Vagina (tissue), 2 donors: ENCODE results near the gene CD80. TPM values are rescaled to one million over a fixed set of nuclear protein-coding genes. Genes with fewer than 3 reads are reported as not detected.
A peak's percentile ranks its signal among the peaks of the same experiment; 100 is the strongest.

Source experiments
- DNase-seq, 2 donors: peaks; one replicate each; pipeline ENCODE4 v3.0.0-alpha.2; 2017; ENCODE audit errors: extremely low spot score in 2 of 2
- H3K27ac ChIP-seq: fragments of 200-600 bp; sonication (generic); one replicate; pipeline ENCODE4 v1.5.1; 2019
- H3K27me3 ChIP-seq: fragments of 200-600 bp; sonication (generic); one replicate; pipeline ENCODE4 v1.5.1; 2019
- H3K36me3 ChIP-seq, 2 donors: fragments of 200-600 bp; sonication (generic); one replicate each; pipeline ENCODE4 v1.5.1; 2017 to 2019
- H3K4me1 ChIP-seq: fragments of 200-600 bp; sonication (generic); one replicate; pipeline ENCODE4 v1.5.1; 2019
- H3K4me3 ChIP-seq, 2 donors: fragments of 200-600 bp; sonication (generic); 1 replicate in 1 of 2; 2 replicates in 1 of 2; pipeline ENCODE4 v1.5.1; 2016 to 2019
- H3K9me3 ChIP-seq: fragments of 200-600 bp; sonication (generic); one replicate; pipeline ENCODE4 v1.5.1; 2019
- POLR2A ChIP-seq, 2 donors: fragments of 450-650 bp; IDR thresholded peaks; one replicate each; pipeline ENCODE4 v1.6.1; 2017; ENCODE audit warnings: antibody characterized with exemption in 2 of 2, mild to moderate bottlenecking in 2 of 2, moderate library complexity in 2 of 2
- POLR2AphosphoS5 ChIP-seq, 2 donors: sonication (generic); formaldehyde crosslinking; IDR thresholded peaks; one replicate each; pipeline ENCODE4 v1.9.0; 2017; ENCODE audit warnings: antibody characterized with exemption in 2 of 2, mild to moderate bottlenecking in 2 of 2, low read depth in 1 of 2; ENCODE audit not compliant: insufficient read depth in 1 of 2
- intact Hi-C: fragments of 100-400 bp; cut with DNase I; formaldehyde crosslinking; loops from one replicate; pipeline ENCODE4 v1.15.1; 2023
- total RNA-seq: library from RNA; depleted of rRNA; stranded (reverse); fragments of >200 nt; gene quantifications from one replicate; pipeline ENCODE4 v1.2.3, GENCODE V29; 2016
- TF ChIP-seq, protein P1 (sequence below), 3 experiments: fragments of 450-650 bp in 2 of 3; fragments of 200-600 bp in 1 of 3; sonication (generic) in 1 of 3; IDR thresholded peaks; one replicate each; pipeline ENCODE4 v1.5.1; 2017 to 2019; ENCODE audit warnings: antibody characterized with exemption in 3 of 3, mild to moderate bottlenecking in 2 of 3, moderate library complexity in 2 of 3

The CD80 gene
- total RNA-seq, 1 donor from 2014 or later: not detected

DNA sequence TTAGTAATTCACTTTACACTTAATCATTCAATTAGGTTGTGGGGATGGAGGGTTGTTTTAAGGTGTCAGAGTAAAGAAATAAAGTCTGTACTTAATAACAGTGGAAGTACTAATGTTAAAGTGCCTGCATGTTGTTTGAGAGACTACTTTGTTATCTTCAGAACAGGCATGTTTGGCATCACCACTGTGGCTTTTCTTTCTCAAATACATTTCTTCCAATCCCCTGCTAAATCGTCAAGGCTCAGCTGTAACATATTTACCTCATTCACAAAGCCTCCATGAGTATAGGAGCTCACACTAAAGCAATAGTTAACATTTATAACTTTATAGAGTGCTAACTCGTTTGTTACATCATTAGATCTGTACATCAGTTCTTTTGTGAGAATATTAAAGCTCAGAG, 58.5 kb downstream of the CD80 start:
- Histone ChIP-seq H3K27me3 (no peaks in the 10 kb centered on the region), H3K36me3 (peaks cover 0 to 22% of the 10 kb centered on the region in 2 donors), H3K27ac (no peak overlapping the region), H3K4me3 (no peak overlapping the region), H3K4me1 (peaks cover 36% of the 10 kb centered on the region), H3K9me3 (no peaks in the 10 kb centered on the region)
- intact Hi-C loops: no loop called here
- TF ChIP-seq POLR2A (IDR thresholded peaks at IDR 0.05): no peak
- no peak for DNase-seq

GRCh38 chr3:119500265-119500664, 59.1 kb downstream of the CD80 start:
- no peaks in the 10 kb centered on the region for H3K27me3 ChIP-seq
- no peaks in the 10 kb centered on the region for H3K9me3 ChIP-seq
- H3K27ac ChIP-seq: no peak overlapping the region
- TF ChIP-seq POLR2AphosphoS5 (IDR thresholded peaks at IDR 0.05; ENCODE audit: insufficient read depth in 1 of 2, low read depth in 1 of 2) (no peak), POLR2A (IDR thresholded peaks at IDR 0.05) (no peak)
- TF ChIP-seq, protein P1, sequence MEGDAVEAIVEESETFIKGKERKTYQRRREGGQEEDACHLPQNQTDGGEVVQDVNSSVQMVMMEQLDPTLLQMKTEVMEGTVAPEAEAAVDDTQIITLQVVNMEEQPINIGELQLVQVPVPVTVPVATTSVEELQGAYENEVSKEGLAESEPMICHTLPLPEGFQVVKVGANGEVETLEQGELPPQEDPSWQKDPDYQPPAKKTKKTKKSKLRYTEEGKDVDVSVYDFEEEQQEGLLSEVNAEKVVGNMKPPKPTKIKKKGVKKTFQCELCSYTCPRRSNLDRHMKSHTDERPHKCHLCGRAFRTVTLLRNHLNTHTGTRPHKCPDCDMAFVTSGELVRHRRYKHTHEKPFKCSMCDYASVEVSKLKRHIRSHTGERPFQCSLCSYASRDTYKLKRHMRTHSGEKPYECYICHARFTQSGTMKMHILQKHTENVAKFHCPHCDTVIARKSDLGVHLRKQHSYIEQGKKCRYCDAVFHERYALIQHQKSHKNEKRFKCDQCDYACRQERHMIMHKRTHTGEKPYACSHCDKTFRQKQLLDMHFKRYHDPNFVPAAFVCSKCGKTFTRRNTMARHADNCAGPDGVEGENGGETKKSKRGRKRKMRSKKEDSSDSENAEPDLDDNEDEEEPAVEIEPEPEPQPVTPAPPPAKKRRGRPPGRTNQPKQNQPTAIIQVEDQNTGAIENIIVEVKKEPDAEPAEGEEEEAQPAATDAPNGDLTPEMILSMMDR (IDR thresholded peaks at IDR 0.05): no peak
- H3K36me3 ChIP-seq: peaks cover 0 to 16% of the 10 kb centered on the region in 2 donors
- H3K4me1 ChIP-seq: peaks cover 36% of the 10 kb centered on the region
- DNase-seq: no peak
- intact Hi-C loops: no loop called here
- no peak overlapping the region for H3K4me3 ChIP-seq

- peak within 1 kb of the TSS; percentile 75 to 94 for H3K4me3 ChIP-seq
- TF ChIP-seq, protein P1 (IDR thresholded peaks at IDR 0.05): peak in 1 of 3 experiments; percentile 27
- peak in 1 of 2 donors; percentile 20 for TF ChIP-seq POLR2A (IDR thresholded peaks at IDR 0.05)
- peak; percentile 95 to 96 for TF ChIP-seq POLR2AphosphoS5 (IDR thresholded peaks at IDR 0.05; ENCODE audit: insufficient read depth in 1 of 2, low read depth in 1 of 2)
- intact Hi-C loops: no loop called here
- H3K9me3 ChIP-seq: no peaks in the 10 kb centered on the region
- H3K27me3 ChIP-seq: no peaks in the 10 kb centered on the region
- H3K27ac ChIP-seq: peak within 1 kb of the TSS; percentile 77
- H3K4me1 ChIP-seq: peaks cover 36% of the 10 kb centered on the region
- peaks cover 0 to under 1% of the 10 kb centered on the region in 2 donors for H3K36me3 ChIP-seq
- DNase-seq: peak; percentile 97 to 98
Measured at GRCh38 chr3:119498186-119499011, 61.0 kb downstream of the CD80 start, which contains the start of gene TIMMDC1. Gene TIMMDC1 (plus strand): TSS chr3:119498547. CDS start chr3:119498734, 187 bp downstream.

- no peaks in the 10 kb centered on the region for H3K27me3 ChIP-seq
- no peak for DNase-seq
- intact Hi-C loops: no loop called here
Measured at GRCh38 chr3:119497820-119498185, 61.6 kb downstream of the CD80 start.

DNA sequence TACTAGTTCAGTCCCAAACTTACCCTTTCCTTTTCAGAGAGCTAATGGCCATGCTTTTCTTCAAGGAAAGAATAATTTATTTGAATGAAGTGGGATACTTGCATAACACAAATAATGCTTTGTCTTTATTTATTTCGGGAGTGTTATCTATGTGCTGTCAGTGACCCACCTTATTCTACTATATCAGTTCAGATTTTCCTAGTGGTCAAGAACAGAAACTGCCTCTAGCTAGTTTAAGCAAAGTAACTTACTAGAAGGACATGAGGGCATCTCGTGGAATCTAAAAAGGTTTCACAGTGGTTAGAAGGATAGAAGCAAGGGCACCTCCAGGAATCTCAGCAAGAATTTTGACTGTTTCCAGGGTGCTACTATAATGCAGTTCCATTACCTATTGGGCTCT, 64.8 kb downstream of the CD80 start:
- no peak for DNase-seq
- TF ChIP-seq POLR2A (IDR thresholded peaks at IDR 0.05) (no peak), POLR2AphosphoS5 (IDR thresholded peaks at IDR 0.05; ENCODE audit: insufficient read depth in 1 of 2, low read depth in 1 of 2) (no peak)
- TF ChIP-seq, protein P1 (IDR thresholded peaks at IDR 0.05): no peak
- H3K4me1 ChIP-seq: peaks cover 14% of the 10 kb centered on the region
- H3K27me3 ChIP-seq: no peaks in the 10 kb centered on the region
- no peak overlapping the region for H3K27ac ChIP-seq
- H3K36me3 ChIP-seq: no peaks in the 10 kb centered on the region
- intact Hi-C loops: no loop called here
- H3K9me3 ChIP-seq: no peaks in the 10 kb centered on the region
- no peak overlapping the region for H3K4me3 ChIP-seq

More at GRCh38 chr3:119497820-119498185, 61.6 kb downstream of the CD80 start:
- TF ChIP-seq, protein P1 (IDR thresholded peaks at IDR 0.05): no peak
- TF ChIP-seq POLR2A (IDR thresholded peaks at IDR 0.05): no peak
- no peak for TF ChIP-seq POLR2AphosphoS5 (IDR thresholded peaks at IDR 0.05; ENCODE audit: insufficient read depth in 1 of 2, low read depth in 1 of 2)
- peaks cover 36% of the 10 kb centered on the region for H3K4me1 ChIP-seq
- H3K27ac ChIP-seq: peak overlapping the region; percentile 77
- H3K9me3 ChIP-seq: no peaks in the 10 kb centered on the region
- H3K4me3 ChIP-seq: peak overlapping the region; percentile 75 to 94
- H3K36me3 ChIP-seq: no peaks in the 10 kb centered on the region
